Ascending aorta (tissue), 2 donors: ENCODE results near the gene LRP1B. TPM values are rescaled to one million over a fixed set of nuclear protein-coding genes. Genes with fewer than 3 reads are reported as not detected.

ENCODE experiments used
- DNase-seq, 2 donors: peaks; one replicate each; pipeline ENCODE4 v3.0.0-alpha.2; 2019; ENCODE audit warnings: low spot score in 2 of 2
- H3K27ac ChIP-seq, 2 donors: fragments of 200-600 bp; sonication (generic); one replicate each; pipeline ENCODE4 v1.5.1; 2016 to 2017; ENCODE audit warnings: mild to moderate bottlenecking in 1 of 2
- H3K27me3 ChIP-seq: fragments of 200-600 bp; sonication (generic); one replicate; pipeline ENCODE4 v1.5.1; 2017
- H3K36me3 ChIP-seq, 2 donors: fragments of 200-600 bp; sonication (generic); one replicate each; pipeline ENCODE4 v1.5.1; 2016
- H3K4me1 ChIP-seq, 2 donors: fragments of 200-600 bp; sonication (generic); one replicate each; pipeline ENCODE4 v1.5.1; 2016 to 2017; ENCODE audit warnings: mild to moderate bottlenecking in 1 of 2
- H3K4me3 ChIP-seq, 2 donors: fragments of 200-600 bp; sonication (generic); one replicate each; pipeline ENCODE4 v1.5.1; 2016 to 2017; ENCODE audit warnings: mild to moderate bottlenecking in 1 of 2
- H3K9me3 ChIP-seq, 2 donors: fragments of 200-600 bp; sonication (generic); one replicate each; pipeline ENCODE4 v1.5.1; 2016
- CTCF ChIP-seq, 3 experiments: fragments of 200-600 bp in 2 of 3; fragments of 450-650 bp in 1 of 3; sonication (generic) in 2 of 3; IDR thresholded peaks; one replicate each; pipeline ENCODE4 v1.5.1; 2016 to 2019; ENCODE audit warnings: antibody characterized with exemption in 3 of 3, mild to moderate bottlenecking in 1 of 3, moderate library complexity in 1 of 3
- intact Hi-C: fragments of 100-400 bp; cut with DNase I; formaldehyde crosslinking; loops from one replicate; pipeline ENCODE4 v1.15.1; 2023
- total RNA-seq: library from RNA; depleted of rRNA; stranded (reverse); fragments of >200 nt; gene quantifications from one replicate; pipeline ENCODE4 v1.1.0, GENCODE V29; 2016

Gene LRP1B
- total RNA-seq, 1 donor from 2014 or later = not detected

- intact Hi-C loops = loop anchor here (10.0 kb wide), 1 partner anchor 272 kb away; no protein-coding TSS in a partner anchor
- H3K27me3 ChIP-seq = no peaks in the 10 kb centered on the region
- H3K9me3 ChIP-seq = no peaks in the 10 kb centered on the region
- no peaks in the 10 kb centered on the region for H3K36me3 ChIP-seq
- no peak overlapping the region for H3K4me3 ChIP-seq
- no peak for DNase-seq
- no peak for TF ChIP-seq CTCF (IDR thresholded peaks at IDR 0.05)
- no peak overlapping the region for H3K27ac ChIP-seq
- peaks cover 0 to 7% of the 10 kb centered on the region in 2 donors for H3K4me1 ChIP-seq
Observed at GRCh38 chr2:140183056-140183765, 1947.6 kb downstream of the LRP1B start.
